HepG2 (cell line): ENCODE results near the gene CLRN2. TPM values are rescaled to one million over a fixed set of nuclear protein-coding genes. Genes with fewer than 3 reads are reported as not detected.

Experiments
- AGO2 ChIP-seq: fragments of 200-400 bp; formaldehyde crosslinking; optimal IDR thresholded peaks from 2 replicates; pipeline ENCODE3; 2017; ENCODE audit warnings: mild to moderate bottlenecking, low read depth, low read length, moderate library complexity
- ATRX ChIP-seq: sonication (generic); formaldehyde crosslinking; IDR thresholded peaks from 2 replicates; pipeline ENCODE4 v1.4.0; 2020; ENCODE audit warnings: missing genetic modification reagents, borderline replicate concordance
- DNMT3B ChIP-seq: conservative IDR thresholded peaks from 2 replicates; pipeline ENCODE4 v1.6.1; 2016; ENCODE audit warnings: missing biosample characterization, control low read depth
- ERF ChIP-seq: IDR thresholded peaks from 2 replicates; pipeline ENCODE4 v1.6.1; 2018; ENCODE audit warnings: missing biosample characterization, missing genetic modification reagents
- HNF4G ChIP-seq, 2 experiments: sonication (generic) in 1 of 2; formaldehyde crosslinking in 1 of 2; IDR thresholded peaks; 2 replicates each; pipeline versions ENCODE4 v1.4.0 to v1.6.1; 2011 to 2020; ENCODE audit warnings: borderline replicate concordance in 2 of 2, low read depth in 2 of 2, mild to moderate bottlenecking in 2 of 2, low read length in 1 of 2, missing genetic modification reagents in 1 of 2, moderate library complexity in 1 of 2
- IRX3 ChIP-seq: sonication (generic); formaldehyde crosslinking; IDR thresholded peaks from 2 replicates; pipeline ENCODE4 v1.8.1; 2023; ENCODE audit warnings: mild to moderate bottlenecking, low read depth, missing genetic modification reagents, borderline replicate concordance
- KLF13 ChIP-seq: sonication (generic); formaldehyde crosslinking; IDR thresholded peaks from 2 replicates; pipeline ENCODE4 v1.4.0; 2020; ENCODE audit warnings: mild to moderate bottlenecking, missing genetic modification reagents
- MEIS1 ChIP-seq: sonication (generic); formaldehyde crosslinking; IDR thresholded peaks from 2 replicates; pipeline ENCODE4 v1.9.0; 2021; ENCODE audit warnings: mild to moderate bottlenecking, missing genetic modification reagents, moderate library complexity, borderline replicate concordance
- NFIB ChIP-seq: sonication (generic); formaldehyde crosslinking; IDR thresholded peaks from 2 replicates; pipeline ENCODE4 v1.9.0; 2021; ENCODE audit warnings: missing genetic modification reagents, mild to moderate bottlenecking, borderline replicate concordance
- NFYC ChIP-seq: IDR thresholded peaks from 2 replicates; pipeline ENCODE4 v1.6.1; 2016; ENCODE audit warnings: missing genetic modification reagents, missing compliant biosample characterization
- SMAD3 ChIP-seq: sonication (generic); formaldehyde crosslinking; IDR thresholded peaks from 2 replicates; pipeline ENCODE4 v1.4.0; 2020; ENCODE audit warnings: missing genetic modification reagents
- ZC3H13 ChIP-seq: sonication (generic); formaldehyde crosslinking; IDR thresholded peaks from 2 replicates; pipeline ENCODE4 v1.8.1; 2023; ENCODE audit warnings: mild to moderate bottlenecking, missing genetic modification reagents, moderate library complexity
- ZNF354B ChIP-seq: sonication (generic); formaldehyde crosslinking; IDR thresholded peaks from 2 replicates; pipeline ENCODE4 v1.8.0; 2022; ENCODE audit warnings: mild to moderate bottlenecking, missing genetic modification reagents
- ZNF543 ChIP-seq: sonication (generic); formaldehyde crosslinking; IDR thresholded peaks from 2 replicates; pipeline ENCODE4 v1.4.0; 2020; ENCODE audit warnings: mild to moderate bottlenecking, missing genetic modification reagents
- ZNF607 ChIP-seq: sonication (generic); formaldehyde crosslinking; IDR thresholded peaks from 2 replicates; pipeline ENCODE4 v1.5.1; 2020; ENCODE audit warnings: missing genetic modification reagents, mild to moderate bottlenecking, borderline replicate concordance
- ZNF672 ChIP-seq: sonication (generic); formaldehyde crosslinking; IDR thresholded peaks from 2 replicates; pipeline ENCODE4 v1.8.1; 2022; ENCODE audit warnings: missing genetic modification reagents
- ZNF766 ChIP-seq: sonication (generic); formaldehyde crosslinking; IDR thresholded peaks from 2 replicates; pipeline ENCODE4 v1.5.0; 2020; ENCODE audit warnings: missing genetic modification reagents, borderline replicate concordance
- polyA plus RNA-seq, 8 experiments: library from polyadenylated mRNA; depleted of rRNA in 3 of 8; stranded (reverse) in 7 of 8; unstranded in 1 of 8; fragments of >200 nt; fragmentation: Illumina TruSeq in 4 of 8; extraction: Trizol in 4 of 8; gene quantifications; 2 replicates each; pipeline versions ENCODE4 v1.2.1 to v1.2.3, GENCODE V29; 2011 to 2016; ENCODE audit warnings: low read depth in 4 of 8, missing spikeins in 1 of 8, mixed read lengths in 1 of 8; ENCODE audit not compliant: insufficient read depth in 1 of 8
- total RNA-seq, 5 experiments: library from RNA; depleted of rRNA; stranded (reverse); fragments of >200 nt; fragmentation: Illumina TruSeq; extraction: Trizol; gene quantifications; 2 replicates each; pipeline ENCODE4 v1.2.3, GENCODE V29; 2016; ENCODE audit warnings: low read depth in 1 of 5
- TF ChIP-seq, protein P1 (sequence below): IDR thresholded peaks from 2 replicates; pipeline ENCODE4 v1.6.1; 2018; ENCODE audit warnings: missing genetic modification reagents, mild to moderate bottlenecking, missing compliant biosample characterization
- TF ChIP-seq, protein P2 (sequence below): sonication (generic); formaldehyde crosslinking; IDR thresholded peaks from 2 replicates; pipeline ENCODE4 v1.5.1; 2020; ENCODE audit warnings: missing genetic modification reagents, mild to moderate bottlenecking, borderline replicate concordance
- TF ChIP-seq, protein P3 (sequence below): sonication (generic); formaldehyde crosslinking; IDR thresholded peaks from 2 replicates; pipeline ENCODE4 v1.5.0; 2020; ENCODE audit warnings: missing genetic modification reagents, mild to moderate bottlenecking, borderline replicate concordance
- TF ChIP-seq, protein P4 (sequence below): sonication (generic); formaldehyde crosslinking; conservative IDR thresholded peaks from 2 replicates; pipeline ENCODE4 v1.4.0; 2020; ENCODE audit warnings: missing genetic modification reagents
- TF ChIP-seq, protein P5 (sequence below): sonication (generic); formaldehyde crosslinking; IDR thresholded peaks from 2 replicates; pipeline ENCODE4; 2020; ENCODE audit warnings: missing genetic modification reagents, mild to moderate bottlenecking, borderline replicate concordance
- TF ChIP-seq, protein P6 (sequence below): sonication (generic); formaldehyde crosslinking; IDR thresholded peaks from 2 replicates; pipeline ENCODE4 v1.8.1; 2023; ENCODE audit warnings: missing genetic modification reagents, inconsistent platforms, borderline replicate concordance

CLRN2 gene
- total and polyA plus RNA-seq, 2 of the 13 experiments (the other 11 are each of a cell fraction or from before 2014, with no cell fraction given) = not detected

DNA sequence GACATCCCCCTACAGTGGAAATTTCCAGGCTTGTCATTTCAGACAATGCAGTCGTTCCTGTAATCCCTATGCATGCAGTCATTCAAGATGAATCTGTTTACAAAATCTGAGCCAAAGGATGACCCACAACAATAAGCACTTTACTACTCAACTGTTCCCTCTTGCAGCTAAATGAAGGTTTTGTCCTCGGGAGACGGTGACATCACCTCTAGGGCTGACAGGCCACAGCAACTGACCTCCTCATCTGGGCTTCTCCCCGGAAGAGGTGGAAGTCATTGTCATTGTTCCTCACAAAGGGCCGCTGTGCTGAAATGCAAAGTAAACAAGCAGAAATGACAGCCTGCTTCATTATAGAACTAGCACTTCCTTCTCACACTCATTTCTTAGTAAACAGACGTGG is 29.2 kb downstream of the CLRN2 start (continued):
- TF ChIP-seq, protein P1, sequence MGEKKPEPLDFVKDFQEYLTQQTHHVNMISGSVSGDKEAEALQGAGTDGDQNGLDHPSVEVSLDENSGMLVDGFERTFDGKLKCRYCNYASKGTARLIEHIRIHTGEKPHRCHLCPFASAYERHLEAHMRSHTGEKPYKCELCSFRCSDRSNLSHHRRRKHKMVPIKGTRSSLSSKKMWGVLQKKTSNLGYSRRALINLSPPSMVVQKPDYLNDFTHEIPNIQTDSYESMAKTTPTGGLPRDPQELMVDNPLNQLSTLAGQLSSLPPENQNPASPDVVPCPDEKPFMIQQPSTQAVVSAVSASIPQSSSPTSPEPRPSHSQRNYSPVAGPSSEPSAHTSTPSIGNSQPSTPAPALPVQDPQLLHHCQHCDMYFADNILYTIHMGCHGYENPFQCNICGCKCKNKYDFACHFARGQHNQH (CRISPR knock-in tag) = peak; percentile 89
- TF ChIP-seq, protein P2, sequence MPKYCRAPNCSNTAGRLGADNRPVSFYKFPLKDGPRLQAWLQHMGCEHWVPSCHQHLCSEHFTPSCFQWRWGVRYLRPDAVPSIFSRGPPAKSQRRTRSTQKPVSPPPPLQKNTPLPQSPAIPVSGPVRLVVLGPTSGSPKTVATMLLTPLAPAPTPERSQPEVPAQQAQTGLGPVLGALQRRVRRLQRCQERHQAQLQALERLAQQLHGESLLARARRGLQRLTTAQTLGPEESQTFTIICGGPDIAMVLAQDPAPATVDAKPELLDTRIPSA (CRISPR knock-in tag) = no peak
- TF ChIP-seq AGO2 (no peak), HNF4G (IDR thresholded peaks at IDR 0.05; ENCODE audit: borderline replicate concordance, low read depth, low read length) (no peak), HNF4G (CRISPR knock-in tag; IDR thresholded peaks at IDR 0.05; ENCODE audit: borderline replicate concordance, low read depth) (no peak), NFIB (CRISPR knock-in tag) (no peak), DNMT3B (CRISPR knock-in tag) (no peak), ERF (CRISPR knock-in tag) (peak; percentile 89), NFYC (CRISPR knock-in tag) (no peak), SMAD3 (CRISPR knock-in tag) (peak; percentile 79), ZNF672 (CRISPR knock-in tag) (no peak), ZNF607 (CRISPR knock-in tag) (no peak), ZNF543 (CRISPR knock-in tag) (no peak), IRX3 (CRISPR knock-in tag) (no peak), ZC3H13 (CRISPR knock-in tag) (no peak), ZNF766 (CRISPR knock-in tag) (no peak), ATRX (CRISPR knock-in tag) (no peak), KLF13 (CRISPR knock-in tag) (no peak), ZNF354B (no peak), MEIS1 (CRISPR knock-in tag) (peak; percentile 76)
- TF ChIP-seq, protein P3, sequence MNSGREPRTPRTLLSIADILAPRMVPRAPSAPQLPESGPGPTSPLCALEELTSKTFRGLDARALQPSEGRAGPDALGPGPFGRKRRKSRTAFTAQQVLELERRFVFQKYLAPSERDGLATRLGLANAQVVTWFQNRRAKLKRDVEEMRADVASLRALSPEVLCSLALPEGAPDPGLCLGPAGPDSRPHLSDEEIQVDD (CRISPR knock-in tag) = no peak
- TF ChIP-seq, protein P4, sequence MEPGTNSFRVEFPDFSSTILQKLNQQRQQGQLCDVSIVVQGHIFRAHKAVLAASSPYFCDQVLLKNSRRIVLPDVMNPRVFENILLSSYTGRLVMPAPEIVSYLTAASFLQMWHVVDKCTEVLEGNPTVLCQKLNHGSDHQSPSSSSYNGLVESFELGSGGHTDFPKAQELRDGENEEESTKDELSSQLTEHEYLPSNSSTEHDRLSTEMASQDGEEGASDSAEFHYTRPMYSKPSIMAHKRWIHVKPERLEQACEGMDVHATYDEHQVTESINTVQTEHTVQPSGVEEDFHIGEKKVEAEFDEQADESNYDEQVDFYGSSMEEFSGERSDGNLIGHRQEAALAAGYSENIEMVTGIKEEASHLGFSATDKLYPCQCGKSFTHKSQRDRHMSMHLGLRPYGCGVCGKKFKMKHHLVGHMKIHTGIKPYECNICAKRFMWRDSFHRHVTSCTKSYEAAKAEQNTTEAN (CRISPR knock-in tag) = peak; percentile 77
- TF ChIP-seq, protein P5, sequence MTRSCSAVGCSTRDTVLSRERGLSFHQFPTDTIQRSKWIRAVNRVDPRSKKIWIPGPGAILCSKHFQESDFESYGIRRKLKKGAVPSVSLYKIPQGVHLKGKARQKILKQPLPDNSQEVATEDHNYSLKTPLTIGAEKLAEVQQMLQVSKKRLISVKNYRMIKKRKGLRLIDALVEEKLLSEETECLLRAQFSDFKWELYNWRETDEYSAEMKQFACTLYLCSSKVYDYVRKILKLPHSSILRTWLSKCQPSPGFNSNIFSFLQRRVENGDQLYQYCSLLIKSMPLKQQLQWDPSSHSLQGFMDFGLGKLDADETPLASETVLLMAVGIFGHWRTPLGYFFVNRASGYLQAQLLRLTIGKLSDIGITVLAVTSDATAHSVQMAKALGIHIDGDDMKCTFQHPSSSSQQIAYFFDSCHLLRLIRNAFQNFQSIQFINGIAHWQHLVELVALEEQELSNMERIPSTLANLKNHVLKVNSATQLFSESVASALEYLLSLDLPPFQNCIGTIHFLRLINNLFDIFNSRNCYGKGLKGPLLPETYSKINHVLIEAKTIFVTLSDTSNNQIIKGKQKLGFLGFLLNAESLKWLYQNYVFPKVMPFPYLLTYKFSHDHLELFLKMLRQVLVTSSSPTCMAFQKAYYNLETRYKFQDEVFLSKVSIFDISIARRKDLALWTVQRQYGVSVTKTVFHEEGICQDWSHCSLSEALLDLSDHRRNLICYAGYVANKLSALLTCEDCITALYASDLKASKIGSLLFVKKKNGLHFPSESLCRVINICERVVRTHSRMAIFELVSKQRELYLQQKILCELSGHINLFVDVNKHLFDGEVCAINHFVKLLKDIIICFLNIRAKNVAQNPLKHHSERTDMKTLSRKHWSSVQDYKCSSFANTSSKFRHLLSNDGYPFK (CRISPR knock-in tag) = no peak
- TF ChIP-seq, protein P6, sequence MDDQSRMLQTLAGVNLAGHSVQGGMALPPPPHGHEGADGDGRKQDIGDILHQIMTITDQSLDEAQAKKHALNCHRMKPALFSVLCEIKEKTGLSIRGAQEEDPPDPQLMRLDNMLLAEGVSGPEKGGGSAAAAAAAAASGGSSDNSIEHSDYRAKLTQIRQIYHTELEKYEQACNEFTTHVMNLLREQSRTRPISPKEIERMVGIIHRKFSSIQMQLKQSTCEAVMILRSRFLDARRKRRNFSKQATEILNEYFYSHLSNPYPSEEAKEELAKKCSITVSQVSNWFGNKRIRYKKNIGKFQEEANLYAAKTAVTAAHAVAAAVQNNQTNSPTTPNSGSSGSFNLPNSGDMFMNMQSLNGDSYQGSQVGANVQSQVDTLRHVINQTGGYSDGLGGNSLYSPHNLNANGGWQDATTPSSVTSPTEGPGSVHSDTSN (CRISPR knock-in tag) = no peak
